CD4-positive, alpha-beta T cell treated with Interleukin-15 for 4 hours (primary cell): ENCODE measurements around the gene SLC26A9.

Experiments
- DNase-seq: peaks from one replicate; pipeline ENCODE4 v3.0.0-alpha.2; 2020; ENCODE audit warnings: low spot score

SLC26A9 gene

DNA sequence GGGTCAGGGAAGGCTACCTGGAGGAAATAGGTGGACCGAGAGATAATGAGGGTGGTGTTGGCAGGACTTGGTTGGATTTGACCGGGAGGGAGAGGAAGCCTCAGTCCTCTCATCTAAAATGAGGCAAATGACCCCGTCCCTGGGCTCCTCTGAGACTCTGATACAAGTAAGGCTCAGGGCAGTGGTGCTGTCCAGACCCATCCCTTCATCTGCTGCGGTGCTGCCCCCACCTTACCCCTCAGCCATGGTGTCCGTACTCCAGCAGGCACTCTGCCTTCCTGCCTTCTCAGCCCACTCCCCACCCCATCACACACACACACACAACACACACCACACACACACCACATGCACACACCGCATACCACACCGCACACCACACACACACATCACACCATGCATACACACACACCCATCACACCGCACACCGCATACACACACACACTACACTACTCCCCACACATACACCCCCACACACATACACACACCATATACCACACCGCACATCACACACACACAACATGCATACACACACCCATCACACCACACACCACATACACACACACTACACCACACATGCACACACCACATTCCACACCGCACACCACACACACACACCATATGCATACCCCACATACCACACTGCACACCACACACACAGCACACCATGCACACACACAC lies 29.4 kb upstream of the SLC26A9 start:
- DNase-seq: no peak

DNA sequence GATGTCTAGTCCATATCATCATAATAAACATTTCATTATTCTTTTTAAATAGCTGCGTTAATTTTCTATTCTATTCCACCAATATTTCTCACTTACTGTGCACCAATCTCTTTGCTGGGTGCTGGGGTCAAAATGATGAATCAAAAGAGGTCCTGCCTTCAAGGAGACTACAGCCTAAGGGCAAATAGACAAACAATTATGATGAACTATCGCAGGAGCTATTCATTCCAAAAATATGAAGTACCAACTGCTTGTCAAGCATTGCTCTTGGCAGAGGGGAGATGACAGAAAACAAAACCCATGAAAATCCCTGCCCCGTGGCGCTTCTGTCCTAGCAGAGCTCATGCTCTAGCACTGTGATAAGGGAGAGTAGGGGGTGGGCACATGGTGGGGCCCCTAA lies 28.8 kb upstream of the SLC26A9 start:
- no peak for DNase-seq

DNA sequence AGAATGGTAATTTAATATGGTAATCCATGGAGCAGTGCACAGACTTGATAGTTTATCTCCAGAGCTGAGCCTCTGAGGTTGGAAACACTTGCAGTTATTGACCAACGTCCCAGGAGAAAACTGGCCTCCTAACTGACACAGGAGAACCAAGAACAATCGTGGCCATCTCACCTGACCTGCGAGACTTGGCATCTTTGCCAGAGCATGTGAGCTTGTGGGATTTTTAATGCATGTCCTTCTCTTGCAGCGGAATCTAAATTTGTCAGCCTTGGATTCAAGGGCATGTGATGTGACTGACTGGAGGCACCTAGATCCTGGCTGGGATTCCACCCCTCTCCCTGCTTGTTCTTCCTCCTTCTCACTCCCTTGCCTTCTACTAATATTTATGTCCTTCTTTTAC lies 27.8 kb upstream of the SLC26A9 start:
- DNase-seq: no peak

DNA sequence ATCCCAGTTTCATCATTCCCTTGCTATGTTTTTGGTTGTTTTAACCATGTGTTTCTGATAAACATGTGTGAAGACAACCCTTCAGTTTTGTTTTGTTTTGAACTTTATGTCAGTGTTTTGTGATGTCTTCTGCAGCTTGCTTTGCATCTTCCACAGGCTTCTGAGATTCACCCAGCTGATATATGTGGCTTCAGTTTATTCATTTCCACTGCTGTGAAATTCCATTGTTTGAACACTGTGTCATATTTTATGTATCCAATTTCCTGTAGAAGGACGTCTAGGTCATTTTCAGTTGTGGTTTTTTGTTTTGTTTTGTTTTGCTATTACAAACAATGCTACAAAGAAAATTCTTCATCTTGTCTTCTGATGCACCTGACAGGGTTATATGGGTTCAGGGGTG lies 27.2 kb upstream of the SLC26A9 start:
- DNase-seq: no peak

DNA sequence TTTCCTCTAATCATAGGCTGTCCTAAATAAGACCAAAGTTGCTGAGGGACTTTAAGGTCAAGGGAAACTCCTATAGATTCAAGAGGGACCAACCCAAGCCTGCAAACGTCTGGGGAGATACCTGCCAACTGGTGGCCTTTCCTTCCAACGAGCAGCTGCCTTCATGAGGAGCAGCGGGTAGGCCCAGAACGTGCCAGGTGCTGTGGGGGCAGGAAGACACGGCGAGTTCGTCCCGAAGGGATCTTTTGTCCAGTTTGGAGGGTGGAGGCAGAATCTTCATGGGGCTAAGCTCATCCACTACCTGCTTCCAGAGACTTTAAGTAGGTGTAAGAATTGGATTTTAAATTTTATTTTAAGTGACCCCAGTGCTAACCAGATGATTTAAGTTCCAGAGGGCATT lies 26.0 kb upstream of the SLC26A9 start:
- no peak for DNase-seq

DNA sequence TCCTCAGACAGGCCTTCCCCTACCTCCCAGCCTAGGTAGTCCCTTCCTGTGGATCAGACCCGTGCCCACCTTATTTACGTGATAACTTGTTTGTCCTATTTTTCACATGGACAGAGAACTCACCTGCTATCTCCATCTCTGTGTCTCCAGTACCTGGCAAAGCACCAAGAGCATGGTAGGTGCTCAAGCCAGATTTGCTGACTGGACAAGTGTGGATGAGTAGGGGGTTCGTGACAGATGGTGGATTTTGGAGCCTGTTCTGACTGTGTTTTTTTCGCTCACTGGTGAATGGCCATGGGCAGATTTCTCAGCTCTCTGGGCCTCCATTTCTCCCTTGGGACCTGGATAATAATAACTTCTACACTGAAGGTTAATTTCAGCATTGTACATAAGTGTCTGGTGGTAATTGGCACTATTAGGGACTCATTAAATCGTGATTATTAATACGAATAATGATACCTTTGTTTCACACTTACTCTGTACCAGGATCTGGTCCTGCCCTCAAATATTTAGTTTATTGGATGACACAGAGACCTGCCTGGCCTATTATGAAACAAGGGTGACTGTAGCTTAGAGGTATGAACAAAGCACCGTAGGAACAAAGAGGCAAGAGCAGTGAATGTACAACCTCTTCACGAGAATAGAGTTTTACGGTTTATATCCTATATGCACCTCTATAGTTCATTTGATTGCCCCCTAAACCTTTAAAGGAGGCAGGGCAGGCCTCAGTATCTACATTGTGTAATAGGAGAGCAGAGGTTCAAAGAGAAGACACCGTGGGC lies 24.5 kb upstream of the SLC26A9 start:
- DNase-seq: no peak

DNA sequence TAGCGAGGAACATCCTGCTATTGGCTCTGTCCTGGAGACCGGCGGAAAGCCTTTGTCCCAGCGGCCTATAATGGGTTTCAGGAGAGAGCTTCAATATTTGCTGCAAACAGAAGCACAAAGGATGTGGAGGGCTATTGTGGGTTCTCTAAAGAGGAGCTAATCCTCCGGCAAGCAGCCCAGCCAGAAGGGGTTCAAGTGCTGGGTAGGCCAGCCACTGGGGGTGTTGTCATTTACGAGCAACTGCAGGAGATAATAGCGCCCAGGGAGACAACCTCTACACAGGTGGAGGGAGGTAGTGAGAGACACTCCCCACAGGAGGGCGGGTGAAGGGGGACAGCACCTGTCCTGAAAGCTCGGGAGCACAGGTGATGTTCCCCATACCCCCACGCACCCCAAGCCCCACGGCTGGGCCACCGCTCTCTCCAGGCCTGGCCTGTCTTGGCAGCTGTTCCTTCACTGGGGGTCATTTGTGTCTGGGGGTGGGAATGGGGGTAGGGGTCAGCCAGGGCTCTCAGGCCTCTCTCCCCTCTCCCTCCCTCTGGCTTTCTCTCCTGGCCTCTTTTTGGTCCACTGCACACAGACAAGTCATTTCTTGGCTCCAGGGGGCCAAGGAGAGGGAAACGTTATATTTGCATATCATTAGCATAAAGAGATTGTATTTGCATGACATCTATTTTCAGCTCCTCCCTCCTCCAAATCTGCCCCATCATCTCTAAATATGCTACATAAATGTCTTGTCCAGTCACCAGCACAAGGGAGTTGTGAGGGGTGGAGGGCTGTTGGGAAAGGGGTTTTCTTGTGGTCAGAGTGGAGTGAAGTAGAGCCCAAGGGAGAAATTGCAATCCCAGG lies 22.0 kb upstream of the SLC26A9 start:
- DNase-seq: no peak

DNA sequence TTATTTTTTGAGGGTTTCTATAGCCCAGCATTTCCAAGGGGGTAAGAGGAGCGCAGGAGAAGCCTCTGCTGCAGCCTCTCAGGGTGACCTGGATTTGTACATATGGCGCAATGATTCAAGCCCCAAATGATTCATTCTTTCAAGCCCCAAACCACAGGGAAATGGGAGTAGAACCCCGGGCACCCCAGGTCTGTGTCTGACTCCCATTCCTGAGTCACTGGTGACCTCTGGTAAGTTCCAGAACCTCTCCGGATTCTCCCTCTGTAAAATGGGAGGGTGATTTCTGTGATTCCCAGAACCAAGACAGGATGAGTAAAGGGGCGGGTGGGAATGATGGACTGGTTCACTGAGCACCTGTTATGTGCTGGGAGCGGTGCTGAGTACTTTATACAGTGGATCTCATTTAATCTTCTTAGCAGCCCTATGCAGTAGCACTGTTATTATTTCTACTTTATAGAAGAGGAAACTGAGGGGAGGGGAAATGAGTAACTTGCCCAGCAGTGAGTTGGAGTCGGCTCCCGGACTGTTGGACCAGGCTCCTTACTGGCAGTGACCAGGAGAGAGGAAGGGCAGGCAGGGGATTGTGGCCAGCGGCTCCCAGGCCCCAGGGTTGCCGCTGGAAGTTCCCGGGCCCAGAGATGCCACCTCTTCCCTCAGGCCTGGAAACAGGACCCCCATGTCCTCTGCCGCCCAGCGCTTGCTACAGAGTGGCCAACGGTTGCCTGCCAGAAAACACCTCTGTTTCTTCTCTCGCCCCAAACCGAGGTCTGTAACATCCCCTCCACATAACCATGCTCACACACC lies 20.3 kb upstream of the SLC26A9 start:
- DNase-seq: no peak

DNA sequence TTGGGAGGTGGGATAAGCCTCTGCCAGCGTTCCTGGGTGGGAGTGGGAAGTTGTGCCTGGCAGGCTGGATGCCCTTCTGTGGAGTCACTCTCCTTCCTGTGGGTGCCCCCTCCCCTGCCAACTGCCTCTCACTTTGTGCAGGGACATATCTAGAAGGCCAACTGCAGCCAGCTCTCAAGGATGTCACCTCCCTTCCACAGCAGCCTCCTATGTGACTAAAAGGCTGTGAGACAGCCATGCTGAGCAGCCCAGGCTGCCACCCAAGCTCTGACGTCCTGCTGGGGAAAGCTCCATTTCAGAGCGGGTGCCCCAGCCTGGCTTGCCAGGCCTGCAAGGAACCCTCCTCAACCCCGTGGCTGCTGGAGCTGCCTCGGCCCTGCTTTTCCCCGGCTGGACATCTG lies 19.6 kb upstream of the SLC26A9 start:
- DNase-seq: no peak

DNA sequence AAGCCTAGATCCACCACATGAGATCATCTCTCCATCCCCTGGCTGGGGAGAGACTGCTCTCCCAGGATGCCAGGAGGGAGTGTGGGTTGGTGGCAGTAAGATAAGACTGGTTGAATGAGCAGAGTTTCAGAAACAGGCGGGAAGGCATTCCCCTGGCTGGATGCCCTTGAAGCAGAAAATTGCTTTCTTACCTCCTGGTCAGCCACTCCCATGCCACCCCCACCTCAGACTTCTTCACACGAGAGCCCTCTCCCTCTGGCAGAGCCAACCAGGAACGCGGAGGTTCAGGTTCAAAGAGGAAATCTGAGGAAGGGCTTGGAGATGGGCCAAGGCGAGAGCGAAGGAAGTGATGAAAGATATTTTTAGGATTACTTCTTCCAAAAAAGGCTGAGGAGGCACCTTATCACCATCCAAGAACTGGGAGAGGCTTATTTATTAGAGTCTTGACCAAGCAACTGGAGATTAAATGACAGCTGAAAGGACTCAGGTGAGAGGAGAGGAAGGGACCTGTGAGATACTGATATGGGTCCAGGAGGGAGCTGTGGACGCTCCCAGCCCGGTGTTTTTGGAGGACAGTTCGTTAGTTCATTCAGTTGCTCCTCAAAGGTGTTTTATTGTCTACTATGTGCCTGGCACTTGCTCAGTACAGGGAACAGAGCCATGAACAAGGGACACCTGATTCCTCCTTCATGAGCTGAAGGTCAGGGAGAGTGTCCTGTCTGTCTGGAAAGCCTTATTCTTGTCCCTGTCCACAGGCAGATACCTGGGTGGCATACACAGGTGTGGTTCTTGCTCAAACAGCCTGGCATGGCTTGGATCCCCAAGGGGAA lies 18.9 kb upstream of the SLC26A9 start:
- no peak for DNase-seq

DNA sequence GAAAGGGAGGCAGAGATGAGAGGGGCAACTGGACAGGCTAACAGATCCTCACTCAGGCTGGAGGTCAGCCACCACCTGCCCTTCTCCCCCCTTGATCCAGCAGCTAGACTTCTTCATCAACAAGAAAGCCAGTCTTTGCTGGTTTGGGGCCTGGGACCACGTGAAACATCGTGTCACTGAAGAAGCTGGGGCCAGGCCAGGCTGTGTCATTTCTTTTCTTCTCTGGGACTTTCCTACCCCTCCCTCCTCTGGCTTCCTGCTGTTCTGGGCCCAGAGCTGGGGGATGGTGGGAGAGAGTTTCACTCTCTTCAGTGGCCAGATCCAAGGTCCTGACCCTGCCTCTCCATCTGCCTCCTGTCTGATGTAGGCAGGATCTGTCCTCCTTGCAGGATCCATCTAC lies 18.1 kb upstream of the SLC26A9 start:
- no peak for DNase-seq

DNA sequence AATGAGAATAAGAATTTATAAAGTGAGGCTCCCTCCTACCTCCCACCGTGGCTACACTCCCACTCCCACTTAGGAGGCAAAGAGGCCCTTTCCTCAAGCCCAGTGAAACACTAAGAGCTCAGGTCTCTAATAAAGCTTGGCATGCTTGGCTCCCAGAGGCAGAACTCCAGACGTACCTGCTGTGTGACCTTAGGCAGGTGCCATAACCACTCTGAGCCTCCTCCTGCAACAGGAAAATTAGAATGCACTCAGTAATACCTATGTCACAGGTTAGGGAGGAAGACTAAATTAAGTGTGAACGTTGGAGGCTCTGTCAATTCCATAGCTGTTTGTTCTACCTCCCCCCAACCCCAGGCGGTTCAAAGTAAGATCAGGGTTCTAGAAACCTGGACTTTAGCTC lies 16.5 kb upstream of the SLC26A9 start:
- no peak for DNase-seq

DNA sequence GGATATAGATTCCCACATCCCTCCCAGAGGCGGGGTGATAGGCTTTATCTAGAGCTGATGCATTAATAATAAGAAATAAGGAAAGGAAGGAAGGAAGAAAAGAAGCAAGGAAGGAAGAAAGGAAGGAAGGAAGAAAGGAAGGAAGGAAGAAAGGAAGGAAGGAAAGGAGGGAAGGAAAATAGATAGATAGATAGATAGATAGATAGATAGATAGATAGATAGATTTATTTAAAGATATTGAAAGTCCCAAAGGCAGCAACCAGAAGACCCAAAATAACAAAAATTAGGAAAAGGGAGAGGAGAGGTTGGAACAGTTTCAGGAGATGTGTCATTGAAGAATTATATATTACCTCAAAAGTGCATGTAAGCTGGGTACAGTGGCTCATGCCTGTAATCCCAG lies 12.2 kb upstream of the SLC26A9 start:
- DNase-seq: no peak

DNA sequence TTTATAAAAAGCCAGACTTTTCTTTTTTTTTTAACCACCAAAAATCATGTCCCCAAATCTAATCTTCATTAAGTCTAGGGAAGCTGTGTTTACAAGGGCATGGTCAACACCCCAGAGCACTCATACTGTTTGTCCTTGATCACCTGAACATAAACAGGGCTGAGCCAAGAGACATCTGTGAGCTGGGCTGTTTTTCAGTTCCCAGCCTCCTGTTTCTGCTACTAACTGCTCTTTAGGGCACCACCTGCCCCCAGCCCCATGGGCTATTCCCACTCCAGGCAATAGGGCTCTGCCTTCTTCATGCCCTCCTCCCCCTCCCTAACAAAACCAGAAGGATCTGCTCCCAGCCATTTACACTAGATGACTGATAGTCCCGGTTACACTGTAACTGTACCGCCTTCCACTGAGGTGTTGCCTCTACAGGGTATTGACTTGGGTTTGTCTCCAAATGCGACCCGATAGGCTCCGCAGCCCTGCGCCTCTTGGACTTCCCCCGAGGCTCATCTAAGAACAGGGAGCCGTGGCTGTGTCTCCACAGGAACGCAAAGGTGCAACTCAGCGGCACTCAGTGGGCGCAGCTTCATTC lies 11.7 kb upstream of the SLC26A9 start:
- no peak for DNase-seq

DNA sequence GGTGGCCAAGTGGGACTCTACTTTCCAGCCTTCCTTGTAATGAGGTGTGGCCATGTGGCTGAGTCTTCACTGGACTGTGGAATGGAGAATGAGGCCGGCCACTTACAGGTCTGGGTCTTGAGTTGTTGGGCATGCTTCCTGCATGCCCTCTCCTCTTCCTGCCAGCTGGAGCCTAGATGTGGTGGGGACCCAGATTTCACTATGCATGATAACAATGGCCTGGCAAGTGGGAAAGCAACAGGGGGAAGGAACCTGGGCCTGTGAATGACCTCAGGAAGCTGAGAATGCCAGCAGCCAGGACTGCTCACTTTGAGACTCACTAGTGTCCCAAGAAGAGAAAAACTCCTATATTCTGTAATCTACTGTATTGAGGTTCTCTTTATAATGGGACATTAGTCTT lies 8.5 kb upstream of the SLC26A9 start:
- no peak for DNase-seq

DNA sequence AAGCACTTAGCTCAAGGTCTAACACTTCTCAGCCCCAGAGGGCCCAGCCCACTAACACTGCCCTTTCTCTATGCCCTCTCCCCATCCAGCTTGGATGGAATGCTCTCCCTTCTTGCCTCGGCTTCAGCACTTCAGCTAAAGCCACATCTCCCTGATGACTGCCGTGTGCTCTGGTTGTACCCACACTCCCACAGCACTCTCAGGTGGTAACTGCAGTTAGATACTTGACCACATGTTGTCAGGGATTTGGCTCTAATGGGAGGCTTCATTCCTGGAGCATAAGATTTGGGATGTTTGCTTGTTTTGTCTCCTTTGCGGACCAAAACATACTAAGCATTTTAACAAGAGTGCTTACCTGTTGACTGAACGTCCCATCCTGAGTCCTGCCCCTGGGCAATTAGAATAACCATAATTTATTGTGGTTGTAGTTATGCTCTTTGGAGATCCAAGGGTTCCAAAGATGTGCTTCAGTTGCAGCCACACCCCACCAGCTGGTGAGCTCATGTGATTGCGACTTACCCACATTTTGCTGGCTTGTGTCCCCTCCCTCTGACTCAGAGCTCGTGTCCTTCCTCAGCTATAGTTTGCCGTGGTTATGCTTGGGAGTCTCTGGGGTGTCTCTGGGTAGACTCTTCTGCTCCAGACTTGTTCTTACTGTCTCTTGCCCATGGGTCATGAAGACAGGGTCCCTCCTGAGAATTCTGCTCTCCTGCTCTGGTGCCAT lies 7.7 kb upstream of the SLC26A9 start:
- DNase-seq: no peak

DNA sequence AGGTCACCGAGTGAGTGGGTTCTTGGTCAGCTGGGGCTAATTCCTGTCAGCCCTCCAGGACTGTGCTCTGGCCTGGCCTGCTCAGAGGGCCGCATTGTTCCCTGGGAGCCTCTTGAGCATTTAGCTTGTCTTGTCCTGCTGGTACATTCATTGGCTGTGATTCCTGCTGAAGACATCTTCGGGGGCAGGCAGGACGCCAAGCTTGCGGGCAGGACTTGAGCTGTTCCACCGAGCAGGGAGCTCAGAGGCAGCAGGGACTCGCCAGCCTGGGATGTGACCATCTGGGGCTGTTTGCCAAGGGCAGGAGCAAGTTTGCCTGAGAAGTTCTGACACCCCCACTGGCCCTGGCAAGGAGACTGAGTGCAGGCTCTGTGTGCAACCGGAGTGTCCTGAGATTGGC lies 7.0 kb upstream of the SLC26A9 start:
- no peak for DNase-seq

DNA sequence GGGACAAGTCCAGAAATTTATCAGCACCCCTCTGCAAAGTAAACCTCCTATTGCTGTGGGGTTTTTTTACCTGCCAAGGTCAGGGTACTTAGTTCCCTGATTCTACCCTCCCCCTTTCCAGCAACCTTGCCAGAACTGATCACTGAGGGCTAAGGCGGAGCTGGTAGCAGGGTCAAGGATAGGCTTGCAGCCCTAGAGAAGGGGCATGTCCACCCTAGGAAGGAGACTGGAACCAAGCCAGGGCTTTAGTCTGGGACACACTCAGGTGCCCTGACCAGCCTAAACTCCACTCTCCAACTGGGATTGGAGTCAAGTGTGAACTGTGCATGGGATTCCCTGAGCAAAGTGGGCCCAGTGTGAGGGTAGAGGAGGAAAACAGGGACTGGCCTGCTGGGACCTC lies 6.5 kb upstream of the SLC26A9 start:
- DNase-seq: no peak

DNA sequence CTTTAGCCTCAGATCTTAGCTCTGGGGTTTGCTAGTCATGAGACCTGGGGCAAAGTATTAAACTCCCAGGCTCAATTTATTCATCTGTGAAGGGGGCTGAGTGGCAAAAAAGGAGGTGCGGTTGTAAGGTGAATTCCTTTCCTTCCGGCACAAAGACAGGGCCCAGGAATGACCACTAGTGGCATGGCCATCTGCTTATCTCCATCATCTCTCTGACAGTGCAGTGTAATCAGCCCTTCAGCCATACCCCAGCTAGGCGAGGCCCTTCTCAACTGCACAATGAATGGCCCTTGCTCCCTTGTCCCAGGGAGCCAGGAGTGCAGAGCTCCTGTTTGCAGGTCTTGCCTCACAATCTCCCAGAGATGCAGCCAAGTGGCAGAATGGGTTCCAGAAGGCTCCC lies 5.6 kb upstream of the SLC26A9 start:
- DNase-seq: no peak

DNA sequence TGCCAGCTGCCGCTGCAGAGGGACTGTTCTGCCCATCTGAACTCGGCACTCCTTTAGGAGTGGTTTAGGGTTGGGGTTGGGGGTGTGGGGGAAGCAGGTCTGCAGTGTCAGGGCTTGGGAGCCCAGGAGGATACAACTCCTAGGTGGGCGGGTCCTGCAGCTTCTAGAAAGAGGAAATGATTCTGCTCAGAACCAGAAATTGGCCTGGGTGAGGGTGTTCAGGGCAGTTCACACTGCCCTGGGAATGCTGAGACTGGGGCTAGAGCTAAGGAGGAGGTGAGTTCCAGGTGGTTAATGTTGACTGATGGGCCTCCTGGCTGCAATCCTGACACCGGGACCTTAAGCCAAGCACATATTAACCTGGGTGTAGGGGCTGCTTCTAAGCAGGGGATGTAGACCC lies 4.8 kb upstream of the SLC26A9 start:
- DNase-seq: no peak
